Lung microvascular endothelial cell (primary cell): Measurements from ENCODE around the gene OR9Q1. TPM values are rescaled to one million over a fixed set of nuclear protein-coding genes. Genes with fewer than 3 reads are reported as not detected.
"Not testable (repeated sequence)": the region's sequence is repeated elsewhere in the genome, so short reads cannot be mapped to it uniquely, and the experiment has no call there.

Source experiments
- DNase-seq, 2 donors: peaks; one replicate each; pipeline versions ENCODE4 v3.0.0 to v3.0.0-alpha.2; 2010; ENCODE audit warnings: low read depth in 2 of 2
- total RNA-seq: library from RNA; depleted of rRNA; stranded (reverse); fragments of >200 nt; gene quantifications from 2 replicates; pipeline ENCODE4 v1.2.1, GENCODE V29; 2014

OR9Q1 gene, protein sequence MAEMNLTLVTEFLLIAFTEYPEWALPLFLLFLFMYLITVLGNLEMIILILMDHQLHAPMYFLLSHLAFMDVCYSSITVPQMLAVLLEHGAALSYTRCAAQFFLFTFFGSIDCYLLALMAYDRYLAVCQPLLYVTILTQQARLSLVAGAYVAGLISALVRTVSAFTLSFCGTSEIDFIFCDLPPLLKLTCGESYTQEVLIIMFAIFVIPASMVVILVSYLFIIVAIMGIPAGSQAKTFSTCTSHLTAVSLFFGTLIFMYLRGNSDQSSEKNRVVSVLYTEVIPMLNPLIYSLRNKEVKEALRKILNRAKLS
- not detected in 2 replicates for total RNA-seq

GRCh38 chr11:58023435-58023931, at the start of gene OR9Q1:
TSS of gene OR9Q1 (plus strand) at chr11:58023881. CDS start at chr11:58179445, 155,564 bp downstream.
- peak in 1 of 2 donors; percentile 32 for DNase-seq

GRCh38 chr11:57974132-57974531, 49.5 kb upstream of the OR9Q1 start:
- DNase-seq, result no peak

GRCh38 chr11:57974848-57975601, 48.7 kb upstream of the OR9Q1 start:
- no peak for DNase-seq

DNA sequence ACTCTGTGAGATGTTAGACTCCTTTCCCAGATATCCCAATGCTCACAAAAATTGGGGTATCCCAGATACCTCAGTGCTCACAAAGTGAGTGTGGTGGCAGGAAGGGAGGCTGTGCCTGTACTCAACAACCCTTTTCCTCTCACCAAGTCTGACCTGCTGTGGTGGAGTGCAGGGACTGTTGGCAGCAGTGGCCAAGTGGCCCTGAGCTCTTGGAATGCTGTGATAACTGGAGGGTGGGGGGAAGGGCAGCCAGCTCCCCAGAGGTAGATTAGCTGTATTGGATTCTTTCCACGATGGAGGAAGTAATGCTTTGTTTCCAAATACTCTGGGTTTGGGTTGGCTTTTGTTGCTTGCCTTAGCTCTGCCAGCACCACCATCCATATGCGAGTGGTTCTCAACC, 46.0 kb upstream of the OR9Q1 start:
- no peak for DNase-seq

DNA sequence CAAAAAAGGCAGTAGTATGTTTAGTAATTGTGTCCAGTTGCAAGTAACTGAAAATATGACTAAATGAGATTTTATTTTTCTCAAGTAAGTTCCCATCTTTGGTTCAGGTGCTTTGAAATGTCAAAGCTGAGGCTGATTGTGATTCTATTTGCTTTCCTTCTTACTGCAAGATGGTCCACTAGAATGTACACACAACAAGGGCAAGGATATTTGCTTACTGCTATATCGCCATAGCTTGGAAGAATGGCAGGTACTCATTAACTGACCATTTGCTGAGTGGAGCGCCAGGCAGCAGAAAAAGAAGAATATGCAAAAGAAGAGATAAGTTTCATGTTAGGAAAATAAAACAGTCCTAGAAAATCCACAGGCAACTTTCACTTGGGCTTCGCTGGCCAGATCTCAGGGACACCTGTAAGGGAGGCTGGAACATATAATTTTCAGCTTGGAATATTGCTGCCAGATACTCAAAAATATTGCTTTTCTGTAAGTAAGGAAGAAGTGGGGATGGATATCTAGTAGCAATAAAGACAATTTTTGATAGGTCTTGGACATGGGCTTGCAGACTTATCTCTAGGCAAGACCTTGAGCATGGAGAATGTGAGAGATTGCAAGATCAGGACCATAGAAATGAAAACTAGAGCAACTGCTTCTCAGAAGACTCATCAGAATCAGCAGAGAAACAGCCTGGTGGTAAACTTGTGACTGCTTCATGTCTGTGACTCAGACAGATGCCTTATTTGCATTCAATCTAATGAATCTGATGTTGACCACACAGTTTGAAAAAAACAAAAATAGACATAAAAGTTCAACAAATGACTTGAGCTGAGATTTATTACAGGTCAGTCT, 44.8 kb upstream of the OR9Q1 start:
- no peak for DNase-seq

- no peak for DNase-seq
Observed at GRCh38 chr11:57979532-57980079, 44.1 kb upstream of the OR9Q1 start.

GRCh38 chr11:57980201-57980600, 43.5 kb upstream of the OR9Q1 start:
- no peak for DNase-seq

DNA sequence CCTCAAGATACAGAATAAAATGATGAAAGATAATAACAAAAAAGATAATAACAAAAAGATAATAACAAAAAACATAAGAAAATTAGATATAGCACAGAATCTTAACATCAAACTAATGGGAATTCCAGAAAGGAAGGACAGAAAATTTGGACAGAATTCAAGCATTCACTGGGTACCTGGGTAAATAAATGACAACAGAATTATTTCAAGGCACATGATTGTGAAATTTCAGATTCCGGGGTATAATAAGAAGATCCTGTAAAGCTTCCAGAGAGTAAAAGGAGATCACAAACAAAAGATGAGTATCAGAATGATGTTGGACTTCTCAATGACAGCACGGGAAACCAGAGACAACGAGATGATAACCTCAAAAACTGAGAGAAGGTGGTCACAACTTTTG, 42.1 kb upstream of the OR9Q1 start:
- no peak for DNase-seq

DNA sequence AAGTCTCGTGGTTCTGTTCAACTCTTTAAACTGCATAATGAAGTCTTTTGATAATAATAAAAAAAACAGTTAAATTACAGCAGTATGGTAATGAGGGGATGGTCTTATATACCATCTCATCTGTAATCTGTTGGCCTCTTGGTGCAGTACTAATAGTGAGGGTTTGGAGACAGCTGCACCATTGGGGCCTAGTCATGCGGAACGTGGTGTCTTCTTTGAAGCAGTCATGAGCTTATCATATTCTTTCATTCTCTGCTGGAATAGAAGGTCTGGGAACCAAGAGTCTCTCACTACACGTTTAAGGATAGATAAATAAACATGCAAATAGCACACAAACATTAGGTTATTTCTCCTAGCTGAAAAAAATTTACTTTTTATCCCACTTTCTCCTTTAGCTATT, 40.9 kb upstream of the OR9Q1 start:
- no peak for DNase-seq

- no peak for DNase-seq
Observed at GRCh38 chr11:57983191-57983590, 40.5 kb upstream of the OR9Q1 start.

- not testable (repeated sequence) for DNase-seq
Observed at GRCh38 chr11:57999523-57999922, 24.2 kb upstream of the OR9Q1 start.

GRCh38 chr11:58000021-58000420, 23.7 kb upstream of the OR9Q1 start:
- DNase-seq, result not testable (repeated sequence)

- DNase-seq, result no peak
Observed at GRCh38 chr11:58000699-58001098, 23.0 kb upstream of the OR9Q1 start.

- peak; percentile 29 to 80 for DNase-seq
Observed at GRCh38 chr11:58003036-58003435, 20.6 kb upstream of the OR9Q1 start.

DNA sequence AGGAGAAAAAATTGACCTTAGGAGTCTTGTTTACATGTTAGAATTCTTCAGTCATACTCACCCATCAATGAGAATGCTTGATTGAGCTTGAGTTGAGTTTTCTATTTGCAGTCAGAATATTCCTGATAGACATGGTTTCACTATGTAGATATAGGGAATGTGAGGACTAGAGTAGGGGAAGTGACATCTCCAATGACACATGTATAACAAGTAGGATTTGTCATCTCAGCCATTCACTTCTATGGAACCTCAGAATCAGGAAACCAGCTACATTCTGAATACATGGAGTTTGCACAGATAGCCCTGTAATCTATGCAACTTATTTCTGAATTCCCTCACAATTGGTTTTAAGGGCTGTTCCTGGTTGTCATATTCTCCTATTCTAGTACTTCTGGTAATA, 20.1 kb upstream of the OR9Q1 start:
- peak; percentile 62 to 63 for DNase-seq

DNA sequence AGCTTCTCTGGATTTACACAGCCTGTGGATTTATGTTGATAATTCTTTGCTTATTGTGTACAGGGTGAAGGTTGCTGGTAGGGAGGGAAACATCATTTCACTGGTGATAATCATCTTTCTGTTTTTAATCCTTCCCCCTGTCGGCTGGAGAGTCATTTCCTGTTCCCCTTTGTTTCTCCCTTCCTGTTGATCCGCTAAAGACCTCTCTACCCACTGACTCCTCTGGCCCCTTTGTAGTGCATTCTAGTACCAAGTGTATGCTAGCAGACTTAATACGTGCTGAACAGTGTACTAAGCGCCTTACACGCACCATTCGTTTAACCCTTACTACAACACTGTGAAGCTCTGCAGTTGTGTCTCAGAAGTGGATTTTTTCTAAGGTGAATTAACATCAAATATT, 19.0 kb upstream of the OR9Q1 start:
- DNase-seq, result peak; percentile 96 to 99

DNA sequence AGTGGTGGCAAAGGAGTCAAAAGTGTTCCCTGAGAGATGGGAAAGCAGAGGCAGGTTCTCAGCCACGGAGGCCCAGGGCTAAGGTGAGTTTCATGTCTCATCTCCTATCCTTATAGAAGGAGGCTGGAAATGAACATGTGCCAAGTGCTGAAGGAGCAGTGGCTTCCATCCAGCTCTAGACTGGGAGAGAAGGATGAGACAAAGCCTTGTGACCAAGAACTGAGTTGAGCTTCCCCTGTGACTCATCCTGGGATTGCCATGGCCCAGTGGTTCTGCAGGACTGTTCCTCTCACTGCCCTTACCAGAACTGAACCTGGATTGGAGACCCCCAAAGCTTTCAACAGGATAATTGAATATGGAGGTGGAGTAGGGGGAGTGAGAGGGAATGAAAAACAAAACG, 16.7 kb upstream of the OR9Q1 start:
- DNase-seq, result peak; percentile 42 to 86

DNA sequence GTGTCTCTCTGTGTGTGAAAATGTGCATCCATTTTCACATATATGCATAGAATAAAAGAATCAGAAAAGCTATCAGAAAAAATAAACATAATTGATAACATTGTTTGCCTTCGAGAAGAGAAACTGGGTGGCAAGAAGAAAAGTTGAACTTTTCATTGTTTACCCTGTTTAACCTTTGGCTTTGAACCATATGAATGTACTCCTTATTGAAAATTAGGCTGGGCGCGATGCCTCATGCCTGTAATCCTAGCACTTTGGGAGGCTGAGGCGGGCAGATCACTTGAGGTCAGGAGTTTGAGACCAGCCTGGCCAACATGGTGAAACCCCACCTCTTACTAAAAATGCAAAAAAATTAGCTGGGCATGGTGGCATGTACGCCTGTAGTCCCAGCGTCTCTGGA, 11.9 kb upstream of the OR9Q1 start:
- DNase-seq, result no peak

- peak; percentile 92 to 94 for DNase-seq
Observed at GRCh38 chr11:58024601-58025091, 965 bp downstream of the OR9Q1 start.

DNA sequence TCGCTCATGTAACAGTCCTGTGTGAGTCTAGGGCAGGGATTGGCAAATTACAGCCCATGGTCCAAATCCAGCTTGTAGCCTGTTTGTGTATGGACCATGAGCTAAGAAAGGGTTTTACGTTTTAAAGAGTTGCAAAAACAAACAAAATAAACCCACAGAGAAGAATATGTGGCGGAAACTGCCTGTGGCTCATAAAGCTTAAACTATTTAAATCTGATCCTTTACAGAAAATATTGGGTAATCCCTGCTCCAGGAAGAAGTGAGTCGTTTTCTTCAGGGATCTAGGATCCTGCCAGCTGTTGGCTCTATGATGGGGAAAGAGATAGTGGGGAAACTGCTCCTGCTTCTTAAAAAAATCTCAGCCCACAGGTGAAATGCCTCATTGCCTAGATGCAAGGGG, 3.7 kb downstream of the OR9Q1 start:
- DNase-seq, result peak in 1 of 2 donors; percentile 3

DNA sequence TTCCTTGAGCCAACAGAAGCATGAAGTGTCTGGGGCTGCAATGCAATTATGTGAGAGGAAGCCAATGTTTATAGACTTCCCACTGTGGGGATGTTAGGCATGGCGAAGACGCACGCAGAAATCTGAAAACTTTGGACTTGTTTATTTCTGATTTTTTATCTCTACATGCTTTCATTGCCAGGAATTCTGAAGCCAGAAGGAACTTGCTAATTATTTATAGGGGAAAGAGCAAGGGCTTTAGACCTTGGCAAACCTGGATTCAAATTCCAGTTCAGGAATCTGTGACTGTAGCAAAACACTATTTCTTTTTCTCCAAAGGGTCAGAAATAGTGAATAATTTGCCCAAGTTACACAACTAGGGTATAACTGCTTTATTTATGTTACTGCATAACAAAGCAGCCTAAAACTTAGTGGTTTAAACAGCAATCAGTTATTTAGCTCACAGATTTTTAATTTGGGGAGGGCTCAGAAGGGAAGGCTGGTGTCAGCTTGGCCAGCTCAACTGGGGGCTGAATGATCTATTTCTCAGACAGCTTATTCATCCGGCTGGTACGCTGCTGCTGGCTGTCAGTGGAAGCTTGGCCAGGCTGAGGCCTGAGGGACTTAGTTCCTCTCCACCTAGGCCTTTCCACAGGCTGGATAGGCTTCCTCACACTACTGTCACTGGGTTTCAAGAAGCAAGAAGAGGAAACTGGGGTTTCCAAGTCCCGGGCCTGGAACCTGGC, 5.2 kb downstream of the OR9Q1 start:
- DNase-seq, result peak in 1 of 2 donors; percentile 80
